Suppressor macrophage treated with lipopolysaccharide for 1 hour (primary cell): Measurements from ENCODE around the gene ZNHIT3.
"Not testable (repeated sequence)": the region's sequence is repeated elsewhere in the genome, so short reads cannot be mapped to it uniquely, and the experiment has no call there.

Source experiments
- DNase-seq, 3 donors: peaks; one replicate each; pipeline ENCODE4 v3.0.0-alpha.2; 2020 to 2022

Gene ZNHIT3

GRCh38 chr17:36485027-36485426, 1.5 kb upstream of the ZNHIT3 start:
- no peak for DNase-seq

DNA sequence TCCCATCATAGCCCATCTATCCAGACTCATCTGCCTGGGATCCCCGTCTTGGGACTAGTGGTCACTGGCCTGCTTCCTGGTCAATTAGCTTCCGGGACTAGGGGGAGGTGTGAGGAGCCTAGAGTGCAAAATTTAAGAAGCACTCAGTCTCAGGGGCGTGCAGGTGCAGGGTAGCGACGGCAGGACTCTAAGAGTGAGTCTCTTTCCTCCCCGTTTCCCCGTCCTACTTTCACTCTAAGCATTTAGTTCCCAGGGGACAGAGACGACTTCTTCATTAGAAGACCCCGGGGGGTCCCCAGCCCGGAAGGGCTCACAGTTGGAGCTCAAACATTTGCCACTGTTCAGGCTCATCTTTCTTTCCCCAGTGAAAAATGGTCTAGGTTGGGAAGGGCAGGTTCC, 677 bp upstream of the ZNHIT3 start:
- no peak for DNase-seq

GRCh38 chr17:36493956-36494355, 7.5 kb downstream of the ZNHIT3 start:
- DNase-seq: no peak

DNA sequence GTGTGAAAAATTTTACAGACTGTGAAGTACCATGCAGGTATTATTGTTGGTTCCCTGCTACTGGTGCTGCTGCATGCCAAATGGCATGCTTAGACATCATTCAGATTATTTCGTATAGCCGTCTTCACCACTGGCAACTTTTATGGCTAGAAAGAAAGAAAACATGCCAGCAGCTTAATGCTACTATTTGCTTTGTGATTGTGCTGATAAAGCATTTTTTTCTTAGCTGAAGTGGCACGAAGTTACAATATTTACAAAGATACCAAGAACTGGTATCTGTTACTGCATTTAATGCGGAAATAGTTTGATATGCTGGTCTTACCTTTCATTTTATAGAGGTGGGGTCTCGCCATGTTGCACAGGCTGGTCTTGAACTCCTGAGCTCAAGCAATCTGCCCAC, 8.2 kb downstream of the ZNHIT3 start:
- no peak for DNase-seq

GRCh38 chr17:36495076-36495578, 8.6 kb downstream of the ZNHIT3 start:
- no peak for DNase-seq

- DNase-seq: no peak
Observed at GRCh38 chr17:36496018-36496789, 9.7 kb downstream of the ZNHIT3 start.

- no peak for DNase-seq
Observed at GRCh38 chr17:36498155-36498554, 11.7 kb downstream of the ZNHIT3 start.

- no peak for DNase-seq
Observed at GRCh38 chr17:36498560-36499300, 12.2 kb downstream of the ZNHIT3 start.

- no peak for DNase-seq
Observed at GRCh38 chr17:36500745-36501225, 14.3 kb downstream of the ZNHIT3 start.

GRCh38 chr17:36501351-36501750, 14.9 kb downstream of the ZNHIT3 start:
- no peak for DNase-seq

DNA sequence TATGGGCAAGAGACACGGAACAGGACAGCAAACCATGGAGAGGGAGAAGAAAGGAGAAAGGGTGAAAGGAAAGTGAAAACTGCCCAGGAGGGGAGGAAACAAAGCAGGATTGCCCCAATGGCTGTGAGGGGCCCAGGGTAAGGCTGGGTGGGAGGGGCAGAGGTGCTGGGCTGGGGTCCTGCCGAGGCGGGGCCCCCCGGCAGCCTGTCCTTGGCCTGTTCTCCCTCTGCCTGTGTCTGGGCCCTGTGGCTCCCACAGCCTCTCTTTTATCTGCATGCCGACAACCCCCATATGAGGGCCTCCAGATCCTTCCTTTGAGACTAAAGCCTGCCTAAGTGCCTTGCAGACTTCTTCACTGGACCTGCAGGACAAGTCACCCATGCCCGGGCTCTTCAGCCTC, 15.5 kb downstream of the ZNHIT3 start:
- DNase-seq: no peak

- DNase-seq: no peak
Observed at GRCh38 chr17:36503456-36504155, 17.1 kb downstream of the ZNHIT3 start.

- no peak for DNase-seq
Observed at GRCh38 chr17:36504156-36504545, 17.7 kb downstream of the ZNHIT3 start.

- DNase-seq: no peak
Observed at GRCh38 chr17:36505171-36505570, 18.7 kb downstream of the ZNHIT3 start.

DNA sequence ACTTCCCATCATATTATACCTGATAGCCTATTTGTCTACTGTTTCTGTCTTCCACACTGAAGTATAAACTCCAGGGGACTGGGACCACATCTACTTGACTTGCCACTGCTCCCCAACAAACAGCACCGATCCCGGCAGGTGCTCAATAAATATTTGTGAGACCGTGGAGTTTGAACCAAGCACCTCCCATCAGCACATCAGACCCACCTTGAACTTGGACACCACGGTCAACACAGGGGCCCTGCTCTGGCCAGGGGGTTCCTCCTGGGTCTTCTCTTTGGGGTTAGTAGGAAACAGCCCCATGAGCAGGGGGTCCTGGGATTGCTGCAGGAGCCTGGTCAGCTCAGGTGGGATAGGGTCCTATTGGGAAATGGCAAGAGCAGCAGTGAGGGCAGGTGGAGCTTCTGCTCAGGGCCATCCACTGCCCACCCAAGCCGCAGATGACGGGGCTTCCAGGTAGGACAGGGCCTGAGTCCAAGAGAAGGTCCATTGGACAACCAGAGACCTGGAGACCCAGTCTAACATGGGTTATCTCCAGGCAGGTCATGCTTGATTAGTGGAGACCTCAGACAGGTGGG, 19.9 kb downstream of the ZNHIT3 start:
- DNase-seq: no peak

GRCh38 chr17:36506831-36507230, 20.4 kb downstream of the ZNHIT3 start:
- DNase-seq: no peak

DNA sequence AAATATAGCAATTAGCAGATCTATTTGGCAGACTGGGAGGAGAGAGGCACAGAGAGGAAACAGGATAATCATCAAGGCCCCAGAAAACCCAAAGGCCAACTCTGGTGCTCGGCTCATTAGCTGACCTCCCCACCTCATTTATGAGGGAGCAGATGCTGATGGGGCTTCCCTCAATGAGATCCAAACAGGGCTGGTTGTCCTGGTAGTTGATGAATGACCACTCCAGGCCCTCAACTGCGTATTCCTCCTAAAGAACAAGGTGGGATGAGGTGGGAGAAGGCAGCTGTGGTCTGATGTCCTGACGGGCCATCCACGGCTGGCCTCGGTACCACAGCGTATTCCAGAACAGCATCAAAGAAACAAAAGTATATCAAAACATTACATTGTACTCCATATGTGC, 20.8 kb downstream of the ZNHIT3 start:
- no peak for DNase-seq

GRCh38 chr17:36508439-36508838, 22.0 kb downstream of the ZNHIT3 start:
- DNase-seq: not testable (repeated sequence)

DNA sequence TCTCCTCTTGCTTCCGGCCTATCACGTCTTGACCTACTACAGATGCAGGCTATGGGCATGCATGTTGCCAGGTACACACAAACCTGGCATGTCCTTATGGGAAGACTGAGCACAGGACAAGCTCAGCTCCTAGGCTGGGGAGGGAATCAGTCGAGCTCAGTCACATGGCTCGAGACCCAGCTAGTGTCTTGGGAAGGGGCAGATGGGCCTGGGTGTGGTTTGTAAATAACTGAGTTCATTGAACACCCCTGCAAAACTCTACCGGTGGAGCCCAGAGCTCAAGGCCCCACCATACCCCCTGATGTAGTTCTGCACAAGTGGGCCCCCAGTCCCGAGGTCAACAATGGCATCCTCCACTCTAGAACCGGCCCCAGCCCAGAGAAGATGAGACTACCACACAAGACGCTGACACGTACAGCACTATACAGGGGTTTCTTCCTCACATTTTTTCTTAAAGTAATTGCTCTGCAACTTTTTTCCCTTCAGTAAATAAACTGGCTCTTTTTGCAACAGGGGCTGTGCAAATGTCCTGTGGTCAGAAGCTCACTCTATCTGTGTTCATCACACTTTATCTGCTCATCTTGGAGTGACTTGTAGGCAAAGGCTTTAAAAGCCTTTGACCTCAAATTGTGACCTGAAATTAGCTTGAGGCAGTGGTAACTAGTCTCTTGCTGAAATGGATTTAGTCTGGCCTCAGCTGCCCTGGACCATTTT, 22.9 kb downstream of the ZNHIT3 start:
- DNase-seq: no peak

DNA sequence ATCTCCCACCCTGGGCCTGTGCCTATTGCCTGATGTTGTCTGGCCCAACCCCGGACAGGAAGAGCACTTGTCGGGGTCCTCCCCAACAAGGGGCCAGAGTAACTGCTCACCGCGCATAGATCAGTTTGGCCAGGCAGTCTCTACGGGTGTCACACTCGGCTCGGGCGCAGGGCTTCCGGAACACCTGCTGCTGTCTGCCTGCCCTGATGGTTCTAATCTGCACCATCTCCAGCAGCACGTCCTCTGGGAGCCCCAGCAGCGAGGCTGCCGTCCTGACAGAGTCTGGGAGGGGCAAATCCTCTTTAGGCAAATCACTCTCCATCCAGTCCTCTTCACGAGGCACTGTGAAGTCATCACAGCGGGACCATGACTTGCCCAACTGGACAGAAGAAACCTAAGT, 24.2 kb downstream of the ZNHIT3 start:
- DNase-seq: no peak

- DNase-seq: no peak
Observed at GRCh38 chr17:36511216-36511615, 24.7 kb downstream of the ZNHIT3 start.

DNA sequence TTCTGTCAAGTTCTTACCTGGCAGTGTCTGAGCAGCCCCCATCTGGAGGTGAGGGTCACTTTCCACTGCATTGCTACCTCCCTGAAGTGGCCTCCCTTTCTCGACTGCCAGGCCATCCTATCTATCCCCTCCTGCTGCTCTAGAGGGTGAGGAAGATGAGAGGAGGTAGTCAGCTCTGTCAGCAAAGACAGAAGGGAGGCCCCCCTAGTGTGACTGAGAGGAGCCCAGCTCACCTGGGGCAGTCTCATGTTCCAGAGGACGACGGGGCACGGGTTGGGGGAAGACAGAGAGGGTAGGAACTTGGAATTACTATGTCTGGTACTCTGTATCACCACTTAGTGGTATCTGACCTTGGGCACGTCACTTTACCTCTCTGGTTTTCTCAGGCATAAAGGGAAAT, 26.2 kb downstream of the ZNHIT3 start:
- no peak for DNase-seq
